GM19397 (cell line): ENCODE results near the gene BRIP1.

Source experiments
- ATAC-seq: cut with Tn5 transposase; IDR thresholded peaks from one replicate; pipeline ENCODE4 v1.9.1; 2021; ENCODE audit warnings: mild to moderate bottlenecking, moderate library complexity; ENCODE audit not compliant: unreplicated experiment

The BRIP1 gene

GRCh38 chr17:61764846-61765245, 98.5 kb downstream of the BRIP1 start:
- ATAC-seq, result no peak

GRCh38 chr17:61761827-61762226, 101.5 kb downstream of the BRIP1 start:
- no peak for ATAC-seq

DNA sequence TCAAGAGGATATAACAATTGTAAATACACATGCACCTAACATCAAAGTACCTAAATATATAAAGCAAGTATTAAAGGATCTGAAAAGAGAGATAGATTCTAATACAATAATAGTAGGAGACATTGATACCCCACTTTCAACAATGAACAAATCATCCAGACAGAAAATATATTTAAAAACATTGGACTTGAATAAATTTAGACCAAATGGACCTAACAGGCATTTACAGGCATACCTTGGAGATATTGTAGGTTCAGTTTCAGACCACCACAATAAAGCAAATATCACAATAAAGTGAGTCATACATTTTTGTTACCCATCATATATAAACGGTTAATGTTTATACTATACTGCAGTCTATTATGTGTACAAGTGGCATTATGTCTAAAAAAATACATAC, 104.0 kb downstream of the BRIP1 start:
- ATAC-seq, result no peak

DNA sequence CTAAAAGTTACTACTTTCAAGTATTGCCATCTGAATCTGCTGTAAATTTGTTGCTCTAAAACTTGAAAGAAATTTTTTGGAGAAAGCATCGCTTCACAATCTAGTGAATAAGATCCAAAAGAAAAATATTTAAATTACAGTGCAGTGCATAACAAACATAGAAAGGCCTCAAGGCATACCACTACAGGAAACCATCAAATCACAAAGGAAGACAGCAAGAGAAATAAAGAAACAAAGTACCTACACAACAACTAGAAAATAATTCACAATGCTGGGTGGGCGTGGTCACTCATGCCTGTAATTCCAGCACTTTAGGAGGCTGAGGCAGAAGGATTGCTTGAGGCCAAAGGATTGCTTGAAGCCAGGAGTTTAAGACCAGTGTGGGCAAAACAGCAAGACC, 104.9 kb downstream of the BRIP1 start:
- ATAC-seq, result no peak

DNA sequence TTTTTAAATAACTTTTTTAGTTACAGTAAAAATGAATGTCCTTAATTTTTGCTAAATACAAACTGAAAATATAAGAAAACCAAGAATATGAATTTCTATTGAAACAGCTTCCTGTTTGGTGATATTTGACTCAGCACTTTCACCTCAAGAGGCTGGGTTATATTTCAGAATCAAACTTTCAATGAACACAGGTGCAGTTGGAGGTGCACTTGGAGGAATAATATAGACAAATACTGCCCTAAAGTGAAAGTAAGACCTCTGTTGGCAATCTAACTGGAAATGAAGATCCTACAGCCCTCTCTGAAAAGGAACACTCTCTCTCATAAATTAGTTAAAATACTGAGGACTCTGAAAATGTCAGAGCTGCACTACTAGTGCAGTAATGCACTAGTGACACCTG, 106.2 kb downstream of the BRIP1 start:
- no peak for ATAC-seq

- no peak for ATAC-seq
Measured at GRCh38 chr17:61756561-61756960, 106.8 kb downstream of the BRIP1 start.

- no peak for ATAC-seq
Measured at GRCh38 chr17:61755668-61756067, 107.7 kb downstream of the BRIP1 start.

DNA sequence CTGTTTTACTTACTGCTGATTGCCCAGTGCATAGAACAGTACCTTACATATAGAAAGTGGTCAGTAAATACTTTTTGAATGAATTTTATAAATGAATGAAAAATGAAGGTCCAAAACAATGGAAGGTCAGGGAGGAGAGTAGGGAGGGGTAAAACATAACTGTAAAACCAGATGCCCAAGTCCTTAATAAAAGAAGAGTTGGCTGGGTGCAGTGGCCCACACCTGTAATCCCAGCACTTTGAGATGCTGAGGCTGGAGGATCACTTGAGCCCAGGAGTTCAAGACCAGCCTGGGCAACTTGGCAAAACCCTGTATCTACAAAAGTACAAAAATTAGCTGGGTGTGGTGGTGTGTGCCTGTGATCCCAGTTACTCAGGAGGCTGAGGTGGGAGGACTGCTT, 108.2 kb downstream of the BRIP1 start:
- ATAC-seq, result no peak

DNA sequence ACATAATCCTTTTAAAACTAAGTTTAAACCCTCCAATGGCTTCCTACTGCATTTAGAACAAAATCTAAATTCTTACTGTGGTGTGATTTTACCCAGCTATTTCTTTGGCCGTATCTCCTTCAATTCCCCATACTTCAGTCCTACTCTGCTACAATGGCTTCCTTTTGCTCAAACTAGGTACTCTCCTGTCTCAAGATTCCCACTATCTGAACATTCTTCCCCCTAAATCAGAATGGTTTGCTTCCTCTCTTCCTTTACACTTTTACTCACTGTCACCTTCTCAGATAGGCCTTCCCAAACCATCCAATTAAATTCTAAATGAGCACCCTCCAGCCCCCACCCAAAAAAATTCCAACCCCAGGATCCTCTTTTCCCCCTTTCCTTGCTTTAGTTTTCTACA, 109.2 kb downstream of the BRIP1 start:
- no peak for ATAC-seq

- no peak for ATAC-seq
Measured at GRCh38 chr17:61753696-61754095, 109.6 kb downstream of the BRIP1 start.

GRCh38 chr17:61750656-61751055, 112.7 kb downstream of the BRIP1 start:
- ATAC-seq, result peak; percentile 81

- no peak for ATAC-seq
Measured at GRCh38 chr17:61749823-61750404, 113.4 kb downstream of the BRIP1 start.

GRCh38 chr17:61746248-61746985, 116.9 kb downstream of the BRIP1 start:
- ATAC-seq, result no peak

GRCh38 chr17:61744804-61745203, 118.5 kb downstream of the BRIP1 start:
- ATAC-seq, result no peak

GRCh38 chr17:61744252-61744651, 119.1 kb downstream of the BRIP1 start:
- ATAC-seq, result no peak

- no peak for ATAC-seq
Measured at GRCh38 chr17:61743766-61744165, 119.6 kb downstream of the BRIP1 start.

GRCh38 chr17:61739002-61739401, 124.3 kb downstream of the BRIP1 start:
- ATAC-seq, result no peak

- no peak for ATAC-seq
Measured at GRCh38 chr17:61738249-61738648, 125.1 kb downstream of the BRIP1 start.

DNA sequence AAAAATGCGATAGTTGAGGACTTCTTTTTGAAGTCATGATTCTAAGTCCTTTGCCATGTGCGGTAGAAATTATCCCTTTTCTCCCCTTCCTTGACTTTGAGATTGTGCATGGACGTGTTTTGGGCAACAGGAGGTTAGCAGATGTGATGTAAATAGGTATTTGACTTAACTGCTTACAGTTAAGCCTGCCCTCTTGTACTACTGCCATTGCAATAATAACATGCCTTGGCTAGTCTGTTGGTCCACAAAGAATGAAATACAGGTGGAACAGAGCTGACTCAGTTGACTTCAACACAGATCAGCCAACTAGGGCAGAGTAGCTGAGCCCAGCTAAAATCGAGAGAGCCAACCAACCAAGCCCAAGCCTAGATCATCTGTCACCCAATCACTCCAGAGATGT, 125.5 kb downstream of the BRIP1 start:
- no peak for ATAC-seq

DNA sequence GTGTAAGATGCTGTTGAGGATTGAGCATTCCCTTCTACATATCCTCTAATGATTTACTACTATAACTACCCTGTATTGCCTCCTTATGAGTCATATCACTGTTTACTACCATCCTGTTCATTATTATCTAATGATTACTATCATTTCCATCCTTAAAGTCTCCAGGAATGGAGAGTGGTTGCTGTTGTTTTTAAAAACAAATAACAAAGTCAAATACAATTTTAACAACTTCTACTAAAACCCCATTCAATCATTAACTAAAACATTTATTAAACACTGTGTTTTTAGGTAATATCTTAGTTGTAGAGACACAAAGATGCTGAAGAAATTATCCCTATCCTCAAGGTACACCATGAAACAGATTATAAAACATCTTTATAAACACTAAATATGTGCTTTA, 126.9 kb downstream of the BRIP1 start:
- ATAC-seq, result no peak

DNA sequence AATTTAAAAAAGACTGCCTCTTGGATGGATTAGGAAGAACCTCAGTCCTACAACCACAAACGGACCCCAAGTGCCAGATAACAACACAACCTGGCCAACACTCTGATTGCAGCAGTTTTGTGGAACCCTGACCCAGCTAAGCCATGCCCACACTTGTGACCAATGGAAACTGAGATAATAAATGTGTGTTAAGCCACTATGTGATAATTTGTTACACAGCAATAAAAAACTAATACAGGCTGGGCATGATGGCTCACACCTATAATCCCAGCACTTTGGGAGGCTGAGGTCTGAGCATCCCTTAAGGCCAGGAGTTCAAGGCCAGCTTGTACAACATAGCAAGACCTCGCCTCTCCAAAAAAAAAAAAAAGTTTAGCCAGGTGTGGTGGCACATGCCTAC, 127.5 kb downstream of the BRIP1 start:
- ATAC-seq, result no peak

DNA sequence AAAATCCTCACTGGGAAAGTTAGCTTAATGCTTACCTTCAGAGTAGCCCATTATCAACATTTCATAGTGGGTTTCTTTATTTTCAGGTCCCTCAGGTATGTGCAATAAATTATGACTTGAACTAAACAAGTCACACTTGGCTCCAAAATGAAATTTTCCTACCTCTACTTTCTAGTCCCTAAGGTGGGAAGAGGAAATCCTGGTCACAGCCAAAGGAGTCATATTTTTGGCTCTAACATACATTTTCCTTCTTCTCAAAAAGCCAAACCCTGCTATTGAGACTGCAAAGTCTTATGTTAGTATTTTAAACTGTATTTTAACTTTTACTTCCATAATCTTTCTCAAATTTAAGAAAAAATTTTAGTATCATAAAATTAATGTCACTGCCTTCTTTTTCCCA, 128.9 kb downstream of the BRIP1 start:
- ATAC-seq, result no peak

GRCh38 chr17:61734012-61734411, 129.3 kb downstream of the BRIP1 start:
- ATAC-seq, result no peak
